Small intestine (tissue), 16 donors: ENCODE measurements around the gene RING1. TPM values are rescaled to one million over a fixed set of nuclear protein-coding genes. Genes with fewer than 3 reads are reported as not detected.
A peak's percentile ranks its signal among the peaks of the same experiment; 100 is the strongest.

Experiments
- DNase-seq, 2 donors: peaks; one replicate each; pipeline versions ENCODE4 v3.0.0 to v3.0.0-alpha.2; 2013
- FAIRE-seq: peaks from 2 replicates; lab custom pipeline; 2012; peaks lifted over from hg19 to GRCh38; lab: Jason Lieb, UNC
- H3K27ac ChIP-seq, 3 donors: one replicate each; pipeline ENCODE4 v1.5.1; 2013; ENCODE audit warnings: low read length in 2 of 3, mild to moderate bottlenecking in 2 of 3, control low read depth in 1 of 3, inconsistent platforms in 1 of 3, low read depth in 1 of 3, moderate library complexity in 1 of 3
- H3K27me3 ChIP-seq, 3 donors: one replicate each; pipeline ENCODE4 v1.6.1; 2013; ENCODE audit warnings: low read length in 3 of 3, inconsistent platforms in 1 of 3; ENCODE audit not compliant: control insufficient read depth in 3 of 3, insufficient read depth in 3 of 3
- H3K36me3 ChIP-seq, 3 donors: one replicate each; pipeline ENCODE4 v1.6.1; 2013; ENCODE audit warnings: low read length in 3 of 3, inconsistent platforms in 1 of 3, low read depth in 1 of 3, mild to moderate bottlenecking in 1 of 3, moderate library complexity in 1 of 3; ENCODE audit not compliant: control insufficient read depth in 3 of 3, insufficient read depth in 2 of 3
- H3K4me1 ChIP-seq, 3 donors: one replicate each; pipeline ENCODE4 v1.6.1; 2013; ENCODE audit warnings: low read length in 2 of 3, inconsistent platforms in 1 of 3, low read depth in 1 of 3, mild to moderate bottlenecking in 1 of 3, moderate library complexity in 1 of 3; ENCODE audit not compliant: control insufficient read depth in 3 of 3, insufficient read depth in 2 of 3
- H3K4me3 ChIP-seq, 3 donors: one replicate each; pipeline ENCODE4 v1.5.1; 2013; ENCODE audit warnings: low read length in 3 of 3, control low read depth in 1 of 3, inconsistent platforms in 1 of 3, low read depth in 1 of 3, mild to moderate bottlenecking in 1 of 3, moderate library complexity in 1 of 3
- H3K9me3 ChIP-seq, 2 donors: one replicate each; pipeline ENCODE4 v1.6.1; 2013; ENCODE audit warnings: low read depth in 1 of 2, low read length in 1 of 2; ENCODE audit not compliant: control insufficient read depth in 2 of 2, insufficient read depth in 1 of 2
- whole genome bisulfite sequencing, 3 donors: extraction: QIAGEN DNeasy Blood & Tissue Kit; methylation state at CpG; one replicate each; pipeline ENCODE4 v1.1.7; 2013; 5-methylcytosine and 5-hydroxymethylcytosine counted together
- long read RNA-seq, 10 donors: transcript quantifications; one replicate each; lab custom pipeline, GENCODE V29; 2026
- polyA plus RNA-seq, 4 donors: library from polyadenylated mRNA; stranded (reverse) in 3 of 4; unstranded in 1 of 4; fragments of 200-250 nt in 3 of 4; fragments of 120-200 nt in 1 of 4; gene quantifications; one replicate each; pipeline versions ENCODE4 v1.2.1 to v1.2.3, GENCODE V29; 2013
- donor health status: healthy with polysubstance abuse.
- donor health status: control.
- donor health status: control.
- donor health status: Bipolar disorder and iron deficiency.
- donor health status: healthy.

RING1 gene
- 10 to 100 TPM; 30.4 to 46.7 (median 41.8) TPM for polyA plus RNA-seq
- long read RNA-seq, donor 1, transcript RING1-201 (7 exons, 1,752 nt): major isoform, 13 of 34 reads
- long read RNA-seq, donor 1, partial matches to known transcripts: 21 of 34 reads
- long read RNA-seq, donor 1, other reads (novel, unspliced or antisense): 0 of 34 reads
- long read RNA-seq, donor 2, partial matches to known transcripts: 0 of 3 reads
- long read RNA-seq, donor 2, other reads (novel, unspliced or antisense): 0 of 3 reads
- long read RNA-seq, donor 3, partial matches to known transcripts: 17 of 22 reads
- long read RNA-seq, donor 3, other reads (novel, unspliced or antisense): 0 of 22 reads
- long read RNA-seq, donor 4: 0 reads
- long read RNA-seq, donor 5, partial matches to known transcripts: 0 of 1 reads
- long read RNA-seq, donor 5, other reads (novel, unspliced or antisense): 0 of 1 reads
- long read RNA-seq, donor 6, partial matches to known transcripts: 5 of 10 reads
- long read RNA-seq, donor 6, other reads (novel, unspliced or antisense): 0 of 10 reads
- long read RNA-seq, donor 7, transcript RING1-201 (7 exons, 1,752 nt): major isoform, 16 of 56 reads
- long read RNA-seq, donor 7, partial matches to known transcripts: 39 of 56 reads
- long read RNA-seq, donor 7, other reads (novel, unspliced or antisense): 0 of 56 reads
- long read RNA-seq, donor 8, partial matches to known transcripts: 0 of 1 reads
- long read RNA-seq, donor 8, other reads (novel, unspliced or antisense): 0 of 1 reads
- long read RNA-seq, donor 9, partial matches to known transcripts: 0 of 2 reads
- long read RNA-seq, donor 9, other reads (novel, unspliced or antisense): 0 of 2 reads
- long read RNA-seq, donor 10, transcript RING1-201 (7 exons, 1,752 nt): major isoform, 10 of 11 reads
- long read RNA-seq, donor 10, partial matches to known transcripts: 0 of 11 reads
- long read RNA-seq, donor 10, other reads (novel, unspliced or antisense): 0 of 11 reads

DNA sequence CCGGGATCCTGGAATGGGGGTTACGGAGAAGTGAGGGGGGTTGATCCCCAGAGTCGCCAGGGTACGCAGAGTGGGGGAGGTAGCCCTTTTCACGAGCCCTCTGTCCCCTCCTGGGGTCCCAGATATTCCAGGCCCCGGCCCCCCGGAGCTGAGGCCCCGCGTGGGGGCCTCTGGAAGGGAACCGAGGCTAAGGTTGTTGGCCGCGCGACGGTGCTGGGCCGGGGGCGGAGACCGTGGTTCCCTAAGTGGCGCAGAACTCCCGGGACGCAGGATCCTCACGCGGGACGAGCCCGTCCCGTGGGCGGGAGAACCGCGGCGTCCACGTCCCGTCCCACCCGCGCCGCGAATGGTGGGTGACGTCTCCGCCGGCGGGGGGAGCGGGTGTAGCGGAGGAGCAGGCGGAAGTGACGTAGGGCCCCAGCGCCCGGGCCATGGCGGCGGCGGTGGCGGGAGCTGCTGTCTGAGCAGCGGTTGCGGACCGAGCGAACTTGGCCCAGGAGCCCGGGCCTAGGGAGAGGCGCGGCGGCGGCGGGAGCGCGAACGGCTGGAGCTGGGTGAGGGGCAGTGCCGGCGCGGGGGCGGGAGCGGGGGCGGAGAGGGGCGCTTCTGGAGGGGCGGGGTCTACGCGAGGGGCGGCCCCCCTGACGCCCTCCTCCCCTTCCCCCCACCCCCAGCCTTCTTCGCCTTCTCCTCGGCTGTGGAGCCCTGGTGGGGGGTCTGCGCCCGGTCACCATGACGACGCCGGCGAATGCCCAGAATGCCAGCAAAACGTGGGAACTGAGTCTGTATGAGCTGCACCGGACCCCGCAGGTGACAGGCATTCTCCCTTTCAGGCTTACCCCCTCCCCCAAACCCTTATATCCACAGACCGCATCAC is at the start of gene RING1:
Gene RING1, plus strand, starts transcription at position 410 of the 877 bp plus-strand sequence. Its CDS starts 323 bp downstream, at position 733.
- Histone ChIP-seq H3K36me3 (peaks cover 2 to 32% (median 3%) of the 10 kb centered on the region in 3 donors), H3K27me3 (peaks cover 0 to 6% (median 0%) of the 10 kb centered on the region in 3 donors), H3K4me1 (peaks cover 4 to 34% (median 10%) of the 10 kb centered on the region in 3 donors), H3K27ac (peak within 1 kb of the TSS; percentile 89 to 95 (median 90)), H3K9me3 (no peaks in the 10 kb centered on the region), H3K4me3 (peak within 1 kb of the TSS; percentile 83 to 91 (median 87))
- DNase-seq: peak; percentile 79 to 94
- FAIRE-seq: no peak
- WGBS, 3 donors: 0% methylated on average over 47 to 84 of the region's 86 CpGs

DNA sequence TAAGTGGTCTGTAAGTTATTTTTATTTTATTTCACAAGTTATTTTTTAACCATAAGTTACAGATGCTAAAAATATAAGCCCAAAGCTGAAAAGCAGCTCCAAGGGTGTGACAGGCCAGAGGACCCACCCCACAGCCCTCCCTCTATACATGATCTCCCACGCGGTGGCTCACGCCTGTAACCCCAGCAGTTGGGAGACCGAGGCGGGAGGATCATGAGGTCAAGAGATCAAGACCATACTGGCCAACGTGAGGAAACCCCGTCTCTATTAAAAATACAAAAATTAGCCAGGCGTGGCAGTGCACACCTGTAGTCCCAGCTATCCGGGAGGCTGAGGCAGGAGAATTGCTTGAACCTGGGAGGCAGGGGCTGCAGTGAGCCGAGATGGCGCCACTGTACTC is 48.2 kb upstream of the RING1 start:
- H3K27me3 ChIP-seq: peaks cover 0 to 9% (median 0%) of the 10 kb centered on the region in 3 donors
- H3K4me3 ChIP-seq: no peak overlapping the region
- H3K9me3 ChIP-seq: no peaks in the 10 kb centered on the region
- peaks cover 2 to 8% (median 6%) of the 10 kb centered on the region in 3 donors for H3K4me1 ChIP-seq
- no peak overlapping the region for H3K27ac ChIP-seq
- WGBS, 3 donors: 81 to 89% (median 88%) methylated on average over 11 of the region's 11 CpGs
- H3K36me3 ChIP-seq: no peaks in the 10 kb centered on the region
- no peak for DNase-seq
- no peak for FAIRE-seq

- WGBS, 3 donors: 31 to 43% (median 33%) methylated on average over 13 of the region's 13 CpGs
- peaks cover 2 to 8% (median 6%) of the 10 kb centered on the region in 3 donors for H3K4me1 ChIP-seq
- H3K36me3 ChIP-seq: no peaks in the 10 kb centered on the region
- no peak for FAIRE-seq
- H3K27ac ChIP-seq: peak overlapping the region in 1 of 3 donors; percentile 59
- peaks cover 0 to 7% (median 0%) of the 10 kb centered on the region in 3 donors for H3K27me3 ChIP-seq
- no peaks in the 10 kb centered on the region for H3K9me3 ChIP-seq
- DNase-seq: peak in 1 of 2 donors; percentile 54
- H3K4me3 ChIP-seq: no peak overlapping the region
Measured at GRCh38 chr6:33160728-33161344, 47.5 kb upstream of the RING1 start.

DNA sequence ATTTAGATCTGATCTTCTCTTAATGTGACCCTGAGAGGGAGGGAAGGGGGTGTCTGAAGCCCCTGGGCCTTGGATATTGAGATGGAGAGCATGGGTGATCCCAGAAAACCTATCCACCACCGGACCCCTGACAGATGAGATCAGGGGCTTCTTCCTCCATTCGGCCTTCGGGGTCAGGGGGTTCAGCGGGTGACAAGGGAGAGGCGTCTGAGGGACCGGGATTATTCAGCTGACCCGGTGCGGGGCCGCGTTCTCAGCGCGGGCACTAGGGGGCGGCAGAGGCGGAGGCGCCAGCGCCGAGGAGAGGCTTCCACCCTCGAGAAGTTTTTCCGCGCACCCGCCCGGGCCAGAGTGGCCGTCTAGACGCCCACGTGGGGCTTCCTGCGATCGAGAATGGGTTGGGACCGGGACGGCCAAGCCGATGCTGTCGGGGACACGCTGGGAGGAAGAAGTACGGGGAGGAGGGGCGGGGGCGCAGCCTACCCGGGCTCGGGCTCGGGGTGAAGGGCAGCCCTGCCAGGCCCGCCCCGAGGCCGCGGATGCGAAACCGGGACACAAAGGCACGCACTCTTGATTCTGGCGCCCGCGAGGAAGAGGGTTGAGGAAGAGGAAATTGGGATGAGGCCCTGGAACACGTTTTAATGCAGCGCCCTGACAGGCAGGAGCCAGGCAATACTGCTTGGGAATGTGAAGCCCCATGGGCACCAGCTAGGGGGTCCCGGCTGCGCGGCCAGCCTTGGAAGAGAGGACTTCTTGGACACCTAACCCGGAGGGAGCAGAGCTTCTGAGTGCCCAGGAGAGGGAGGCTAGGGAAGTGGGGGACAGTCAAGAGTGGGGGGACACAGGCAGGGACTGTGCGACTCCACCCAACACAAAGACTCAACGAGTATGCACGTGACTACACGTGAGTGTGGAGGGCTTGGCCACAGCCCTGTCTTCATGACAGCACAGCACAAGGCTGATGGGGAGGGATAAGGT is 46.7 kb upstream of the RING1 start:
- WGBS, 3 donors: 7 to 8% (median 7%) methylated on average over 45 to 58 of the region's 58 CpGs
- Histone ChIP-seq H3K4me1 (peaks cover 2 to 8% (median 6%) of the 10 kb centered on the region in 3 donors), H3K27me3 (peaks cover 0 to 7% (median 0%) of the 10 kb centered on the region in 3 donors), H3K27ac (peak overlapping the region in 1 of 3 donors; percentile 59), H3K4me3 (peak overlapping the region in 2 of 3 donors; percentile 38 to 47), H3K36me3 (no peaks in the 10 kb centered on the region), H3K9me3 (no peaks in the 10 kb centered on the region)
- FAIRE-seq (no peak), DNase-seq (peak; percentile 64 to 86)

DNA sequence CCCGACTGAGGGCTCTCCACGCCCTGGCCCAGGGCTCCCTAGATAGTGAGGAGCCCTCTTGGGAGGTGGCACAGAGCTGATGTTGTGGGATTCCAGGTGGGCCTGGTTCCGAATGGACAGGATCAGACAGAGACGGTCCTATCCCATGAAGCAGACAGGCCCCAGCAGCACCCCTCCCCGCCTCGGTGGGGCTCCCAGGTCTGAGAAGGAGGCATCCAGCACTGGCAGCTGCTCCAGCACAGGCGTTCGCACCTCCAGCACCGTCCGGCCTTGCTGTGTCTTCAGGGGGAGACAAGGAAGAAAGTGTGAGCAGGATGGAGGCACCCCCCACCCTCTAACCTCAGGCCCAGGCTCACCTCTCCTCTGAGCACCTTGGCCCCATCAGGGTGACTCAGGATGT is 44.8 kb upstream of the RING1 start:
- WGBS, 3 donors: 52 to 80% (median 77%) methylated on average over 8 to 10 of the region's 10 CpGs
- peaks cover 2 to 8% (median 6%) of the 10 kb centered on the region in 3 donors for H3K4me1 ChIP-seq
- FAIRE-seq (no peak), DNase-seq (no peak)
- peaks cover 0 to 7% (median 0%) of the 10 kb centered on the region in 3 donors for H3K27me3 ChIP-seq
- H3K27ac ChIP-seq: no peak overlapping the region
- no peaks in the 10 kb centered on the region for H3K36me3 ChIP-seq
- no peak overlapping the region for H3K4me3 ChIP-seq
- H3K9me3 ChIP-seq: no peaks in the 10 kb centered on the region

DNA sequence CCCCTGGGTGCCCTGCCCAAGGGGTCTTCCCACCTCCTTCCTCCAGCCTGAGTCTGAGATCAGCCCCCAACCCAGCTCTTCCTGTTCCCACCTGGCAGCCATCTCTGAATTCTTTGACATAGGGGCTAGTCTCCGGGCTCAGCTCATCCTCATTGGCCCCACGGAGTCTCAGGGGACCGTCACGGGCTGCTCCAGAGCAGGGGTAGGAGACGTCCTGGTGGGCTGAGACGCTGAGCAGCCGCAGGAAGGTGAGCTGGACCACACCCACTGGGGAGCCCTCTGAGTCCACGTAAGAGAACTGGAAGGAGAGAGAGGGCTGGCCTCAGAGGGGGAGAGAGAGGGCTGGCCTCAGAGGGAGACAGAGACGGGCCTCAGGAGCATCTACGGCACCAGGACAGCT is 44.1 kb upstream of the RING1 start:
- no peaks in the 10 kb centered on the region for H3K9me3 ChIP-seq
- H3K27ac ChIP-seq: no peak overlapping the region
- peaks cover 2 to 8% (median 6%) of the 10 kb centered on the region in 3 donors for H3K4me1 ChIP-seq
- no peak overlapping the region for H3K4me3 ChIP-seq
- 48 to 57% (median 54%) methylated on average over 10 of the region's 10 CpGs for WGBS, 3 donors
- FAIRE-seq (no peak), DNase-seq (no peak)
- peaks cover 0 to 7% (median 0%) of the 10 kb centered on the region in 3 donors for H3K27me3 ChIP-seq
- no peaks in the 10 kb centered on the region for H3K36me3 ChIP-seq
